Uterus (tissue), 4 donors: ENCODE data around the gene BOD1L1. TPM values are rescaled to one million over a fixed set of nuclear protein-coding genes. Genes with fewer than 3 reads are reported as not detected.

ENCODE experiments used
- DNase-seq, 2 donors: peaks; one replicate each; pipeline ENCODE4 v3.0.0-alpha.2; 2019 to 2020
- H3K27ac ChIP-seq, 2 donors: fragments of 200-600 bp; sonication (generic); 1 replicate in 1 of 2; 2 replicates in 1 of 2; pipeline ENCODE4 v1.5.1; 2016 to 2018
- H3K27me3 ChIP-seq, 2 donors: fragments of 200-600 bp; sonication (generic); one replicate each; pipeline ENCODE4 v1.5.1; 2018 to 2019; ENCODE audit warnings: control low read depth in 1 of 2
- H3K36me3 ChIP-seq, 2 donors: fragments of 200-600 bp; sonication (generic); one replicate each; pipeline ENCODE4 v1.5.1; 2019; ENCODE audit warnings: control low read depth in 1 of 2
- H3K4me1 ChIP-seq, 2 donors: fragments of 200-600 bp; sonication (generic); one replicate each; pipeline ENCODE4 v1.5.1; 2018 to 2019; ENCODE audit warnings: control low read depth in 1 of 2
- H3K4me3 ChIP-seq, 2 donors: fragments of 200-600 bp; sonication (generic); 1 replicate in 1 of 2; 2 replicates in 1 of 2; pipeline ENCODE4 v1.5.1; 2018 to 2019; ENCODE audit warnings: mild to moderate bottlenecking in 1 of 2
- H3K9me3 ChIP-seq, 2 donors: fragments of 200-600 bp; sonication (generic); one replicate each; pipeline ENCODE4 v1.5.1; 2019; ENCODE audit warnings: control low read depth in 1 of 2
- CTCF ChIP-seq, 4 experiments: fragments of 200-600 bp in 2 of 4; fragments of 450-650 bp in 2 of 4; sonication (generic) in 2 of 4; IDR thresholded peaks; one replicate each; pipeline ENCODE4 v1.5.1; 2016 to 2019; ENCODE audit warnings: antibody characterized with exemption in 4 of 4, mild to moderate bottlenecking in 2 of 4, moderate library complexity in 1 of 4
- POLR2A ChIP-seq, 2 donors: fragments of 450-650 bp; IDR thresholded peaks; one replicate each; pipeline ENCODE4 v1.6.1; 2016; ENCODE audit warnings: antibody characterized with exemption in 2 of 2, mild to moderate bottlenecking in 1 of 2, moderate library complexity in 1 of 2
- intact Hi-C: fragments of 100-400 bp; cut with DNase I; formaldehyde crosslinking; loops from one replicate; pipeline ENCODE4 v1.15.1; 2023; ENCODE audit warnings: low total_unique reads
- total RNA-seq, 4 donors: library from RNA; depleted of rRNA in 3 of 4; stranded (reverse); fragments of >200 nt in 3 of 4; gene quantifications; one replicate each; pipeline versions ENCODE4 v1.1.0 to v1.2.4, GENCODE V29; 2014 to 2023
- donor health status: DM: yes; HTN: yes; CAD: no.

Gene BOD1L1
- total RNA-seq, 4 donors from 2014 or later, result 17.9 to 64.8 (median 50.5) TPM

GRCh38 chr4:13597604-13598003, 29.9 kb downstream of the BOD1L1 start:
- no peak for DNase-seq
- intact Hi-C loops, result no loop called here
- H3K4me1 ChIP-seq, result no peaks in the 10 kb centered on the region
- H3K36me3 ChIP-seq, result no peaks in the 10 kb centered on the region
- no peak for TF ChIP-seq CTCF (IDR thresholded peaks at IDR 0.05)
- no peak overlapping the region for H3K4me3 ChIP-seq
- H3K27me3 ChIP-seq, result no peaks in the 10 kb centered on the region
- H3K9me3 ChIP-seq, result no peaks in the 10 kb centered on the region
- H3K27ac ChIP-seq, result no peak overlapping the region

- no peaks in the 10 kb centered on the region for H3K27me3 ChIP-seq
- DNase-seq, result no peak
These were observed 30.4 kb downstream of the BOD1L1 start for GRCh38 chr4:13597141-13597540.

GRCh38 chr4:13592220-13592619, 35.3 kb downstream of the BOD1L1 start:
- DNase-seq, result no peak
- H3K27ac ChIP-seq, result no peak overlapping the region
- intact Hi-C loops, result no loop called here
- no peaks in the 10 kb centered on the region for H3K27me3 ChIP-seq
- TF ChIP-seq POLR2A (IDR thresholded peaks at IDR 0.05) (no peak), CTCF (IDR thresholded peaks at IDR 0.05) (no peak)
- H3K4me3 ChIP-seq, result no peak overlapping the region
- no peaks in the 10 kb centered on the region for H3K36me3 ChIP-seq
- H3K9me3 ChIP-seq, result no peaks in the 10 kb centered on the region
- no peaks in the 10 kb centered on the region for H3K4me1 ChIP-seq

More at GRCh38 chr4:13597141-13597540, 30.4 kb downstream of the BOD1L1 start:
- no peak for TF ChIP-seq POLR2A (IDR thresholded peaks at IDR 0.05)
- no peak for TF ChIP-seq CTCF (IDR thresholded peaks at IDR 0.05)
- no peak overlapping the region for H3K27ac ChIP-seq
- H3K36me3 ChIP-seq, result no peaks in the 10 kb centered on the region
- no peaks in the 10 kb centered on the region for H3K4me1 ChIP-seq
- H3K9me3 ChIP-seq, result no peaks in the 10 kb centered on the region
- H3K4me3 ChIP-seq, result no peak overlapping the region
- intact Hi-C loops, result no loop called here

- no peaks in the 10 kb centered on the region for H3K4me1 ChIP-seq
- no peaks in the 10 kb centered on the region for H3K9me3 ChIP-seq
- no peak for DNase-seq
- no peak overlapping the region for H3K4me3 ChIP-seq
- no peak overlapping the region for H3K27ac ChIP-seq
- H3K27me3 ChIP-seq, result no peaks in the 10 kb centered on the region
- TF ChIP-seq CTCF (IDR thresholded peaks at IDR 0.05) (no peak), POLR2A (IDR thresholded peaks at IDR 0.05) (no peak)
- H3K36me3 ChIP-seq, result no peaks in the 10 kb centered on the region
- intact Hi-C loops, result no loop called here
These were observed 36.8 kb downstream of the BOD1L1 start for GRCh38 chr4:13590766-13591165.

- H3K36me3 ChIP-seq, result no peaks in the 10 kb centered on the region
- H3K27ac ChIP-seq, result no peak overlapping the region
These were observed 38.6 kb downstream of the BOD1L1 start for GRCh38 chr4:13588954-13589353.

More at GRCh38 chr4:13588954-13589353, 38.6 kb downstream of the BOD1L1 start:
- Histone ChIP-seq H3K4me1 (no peaks in the 10 kb centered on the region), H3K27me3 (no peaks in the 10 kb centered on the region), H3K9me3 (no peaks in the 10 kb centered on the region), H3K4me3 (no peak overlapping the region)
- intact Hi-C loops, result no loop called here
- DNase-seq, result no peak
- TF ChIP-seq POLR2A (IDR thresholded peaks at IDR 0.05), result no peak
- no peak for TF ChIP-seq CTCF (IDR thresholded peaks at IDR 0.05)
